SK-N-SH treated with all-trans-retinoic acid at 6 μM for 48 hours (cell line): ENCODE results near the gene ACYP1.

Experiments used
- ARNTL ChIP-seq: fragments of 450-650 bp; formaldehyde crosslinking; IDR thresholded peaks from 2 replicates; pipeline ENCODE4 v1.5.0; 2020; ENCODE audit warnings: low read depth, mild to moderate bottlenecking, moderate library complexity, borderline replicate concordance
- BACH2 ChIP-seq: fragments of 250-450 bp; sonication (Bioruptor Pico); IDR thresholded peaks from 2 replicates; pipeline ENCODE4 v1.9.0; 2021; ENCODE audit warnings: mild to moderate bottlenecking, borderline replicate concordance
- ISL1 ChIP-seq: fragments of 250-450 bp; sonication (Bioruptor Pico); IDR thresholded peaks from 2 replicates; pipeline ENCODE4 v2.1.2; 2022; ENCODE audit warnings: mild to moderate bottlenecking, moderate library complexity
- PPARA ChIP-seq: fragments of 250-450 bp; sonication (Bioruptor Pico); IDR thresholded peaks from 2 replicates; pipeline ENCODE4 v1.5.0; 2020; ENCODE audit warnings: mild to moderate bottlenecking, borderline replicate concordance
- RARB ChIP-seq: fragments of 250-450 bp; sonication (Bioruptor Pico); IDR thresholded peaks from 2 replicates; pipeline ENCODE4 v1.8.0; 2021; ENCODE audit warnings: mild to moderate bottlenecking, moderate library complexity
- TCF4 ChIP-seq: fragments of 250-450 bp; sonication (Bioruptor Pico); IDR thresholded peaks from 2 replicates; pipeline ENCODE4 v1.8.0; 2021; ENCODE audit warnings: mild to moderate bottlenecking, moderate library complexity, borderline replicate concordance
- TOX ChIP-seq: fragments of 250-450 bp; sonication (Bioruptor Pico); IDR thresholded peaks from 2 replicates; pipeline ENCODE4 v1.8.0; 2021; ENCODE audit warnings: mild to moderate bottlenecking, moderate library complexity, borderline replicate concordance
- ZFP3 ChIP-seq: fragments of 250-450 bp; sonication (Bioruptor Pico); IDR thresholded peaks from 2 replicates; pipeline ENCODE4 v1.5.0; 2020; ENCODE audit warnings: mild to moderate bottlenecking, moderate library complexity
- ZNF565 ChIP-seq: fragments of 450-650 bp; formaldehyde crosslinking; conservative IDR thresholded peaks from 2 replicates; pipeline ENCODE4 v1.5.0; 2020; ENCODE audit warnings: low read depth, mild to moderate bottlenecking, moderate library complexity
- TF ChIP-seq, protein P1 (sequence below): fragments of 250-450 bp; sonication (Bioruptor Pico); IDR thresholded peaks from 2 replicates; pipeline ENCODE4 v1.5.1; 2020; ENCODE audit warnings: low read depth, mild to moderate bottlenecking, moderate library complexity
- TF ChIP-seq, protein P2 (sequence below): fragments of 250-450 bp; sonication (Bioruptor Pico); IDR thresholded peaks from 2 replicates; pipeline ENCODE4 v1.8.0; 2020; ENCODE audit warnings: mild to moderate bottlenecking, moderate library complexity, borderline replicate concordance
- TF ChIP-seq, protein P3 (sequence below): fragments of 250-450 bp; sonication (Bioruptor Pico); IDR thresholded peaks from 2 replicates; pipeline ENCODE4 v1.5.0; 2020; ENCODE audit warnings: mild to moderate bottlenecking, moderate library complexity

DNA sequence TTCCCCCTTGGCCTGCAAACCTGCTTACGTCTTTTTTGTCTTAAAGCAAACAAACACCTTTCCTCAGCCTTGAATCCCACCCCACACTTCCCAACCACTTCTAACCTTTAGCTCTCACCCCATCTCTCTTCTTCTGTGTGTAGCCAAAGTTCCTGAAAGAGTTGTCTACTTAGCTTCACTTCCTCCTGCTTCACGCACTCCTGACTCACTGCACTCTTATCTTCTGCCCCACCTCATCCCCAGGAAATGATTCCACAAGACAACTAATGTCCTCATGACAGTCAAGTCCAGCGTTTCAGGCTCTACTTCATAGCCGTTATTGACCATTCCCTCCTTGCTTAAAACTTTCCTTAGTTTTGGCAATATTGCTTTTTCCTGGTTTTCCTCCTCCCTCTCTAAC is 38.7 kb downstream of the ACYP1 start:
- no peak for TF ChIP-seq ZNF565 (CRISPR knock-in tag)
- no peak for TF ChIP-seq PPARA
- TF ChIP-seq, protein P1, sequence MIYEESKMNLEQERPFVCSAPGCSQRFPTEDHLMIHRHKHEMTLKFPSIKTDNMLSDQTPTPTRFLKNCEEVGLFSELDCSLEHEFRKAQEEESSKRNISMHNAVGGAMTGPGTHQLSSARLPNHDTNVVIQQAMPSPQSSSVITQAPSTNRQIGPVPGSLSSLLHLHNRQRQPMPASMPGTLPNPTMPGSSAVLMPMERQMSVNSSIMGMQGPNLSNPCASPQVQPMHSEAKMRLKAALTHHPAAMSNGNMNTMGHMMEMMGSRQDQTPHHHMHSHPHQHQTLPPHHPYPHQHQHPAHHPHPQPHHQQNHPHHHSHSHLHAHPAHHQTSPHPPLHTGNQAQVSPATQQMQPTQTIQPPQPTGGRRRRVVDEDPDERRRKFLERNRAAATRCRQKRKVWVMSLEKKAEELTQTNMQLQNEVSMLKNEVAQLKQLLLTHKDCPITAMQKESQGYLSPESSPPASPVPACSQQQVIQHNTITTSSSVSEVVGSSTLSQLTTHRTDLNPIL (CRISPR knock-in tag), result no peak
- no peak for TF ChIP-seq ZFP3 (CRISPR knock-in tag)
- no peak for TF ChIP-seq ISL1 (CRISPR knock-in tag)
- no peak for TF ChIP-seq TCF4 (CRISPR knock-in tag)
- TF ChIP-seq ARNTL, result no peak
- TF ChIP-seq, protein P2, sequence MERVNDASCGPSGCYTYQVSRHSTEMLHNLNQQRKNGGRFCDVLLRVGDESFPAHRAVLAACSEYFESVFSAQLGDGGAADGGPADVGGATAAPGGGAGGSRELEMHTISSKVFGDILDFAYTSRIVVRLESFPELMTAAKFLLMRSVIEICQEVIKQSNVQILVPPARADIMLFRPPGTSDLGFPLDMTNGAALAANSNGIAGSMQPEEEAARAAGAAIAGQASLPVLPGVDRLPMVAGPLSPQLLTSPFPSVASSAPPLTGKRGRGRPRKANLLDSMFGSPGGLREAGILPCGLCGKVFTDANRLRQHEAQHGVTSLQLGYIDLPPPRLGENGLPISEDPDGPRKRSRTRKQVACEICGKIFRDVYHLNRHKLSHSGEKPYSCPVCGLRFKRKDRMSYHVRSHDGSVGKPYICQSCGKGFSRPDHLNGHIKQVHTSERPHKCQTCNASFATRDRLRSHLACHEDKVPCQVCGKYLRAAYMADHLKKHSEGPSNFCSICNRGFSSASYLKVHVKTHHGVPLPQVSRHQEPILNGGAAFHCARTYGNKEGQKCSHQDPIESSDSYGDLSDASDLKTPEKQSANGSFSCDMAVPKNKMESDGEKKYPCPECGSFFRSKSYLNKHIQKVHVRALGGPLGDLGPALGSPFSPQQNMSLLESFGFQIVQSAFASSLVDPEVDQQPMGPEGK (CRISPR knock-in tag), result no peak
- no peak for TF ChIP-seq RARB (CRISPR knock-in tag)
- no peak for TF ChIP-seq BACH2 (CRISPR knock-in tag)
- no peak for TF ChIP-seq TOX (CRISPR knock-in tag)
- TF ChIP-seq, protein P3, sequence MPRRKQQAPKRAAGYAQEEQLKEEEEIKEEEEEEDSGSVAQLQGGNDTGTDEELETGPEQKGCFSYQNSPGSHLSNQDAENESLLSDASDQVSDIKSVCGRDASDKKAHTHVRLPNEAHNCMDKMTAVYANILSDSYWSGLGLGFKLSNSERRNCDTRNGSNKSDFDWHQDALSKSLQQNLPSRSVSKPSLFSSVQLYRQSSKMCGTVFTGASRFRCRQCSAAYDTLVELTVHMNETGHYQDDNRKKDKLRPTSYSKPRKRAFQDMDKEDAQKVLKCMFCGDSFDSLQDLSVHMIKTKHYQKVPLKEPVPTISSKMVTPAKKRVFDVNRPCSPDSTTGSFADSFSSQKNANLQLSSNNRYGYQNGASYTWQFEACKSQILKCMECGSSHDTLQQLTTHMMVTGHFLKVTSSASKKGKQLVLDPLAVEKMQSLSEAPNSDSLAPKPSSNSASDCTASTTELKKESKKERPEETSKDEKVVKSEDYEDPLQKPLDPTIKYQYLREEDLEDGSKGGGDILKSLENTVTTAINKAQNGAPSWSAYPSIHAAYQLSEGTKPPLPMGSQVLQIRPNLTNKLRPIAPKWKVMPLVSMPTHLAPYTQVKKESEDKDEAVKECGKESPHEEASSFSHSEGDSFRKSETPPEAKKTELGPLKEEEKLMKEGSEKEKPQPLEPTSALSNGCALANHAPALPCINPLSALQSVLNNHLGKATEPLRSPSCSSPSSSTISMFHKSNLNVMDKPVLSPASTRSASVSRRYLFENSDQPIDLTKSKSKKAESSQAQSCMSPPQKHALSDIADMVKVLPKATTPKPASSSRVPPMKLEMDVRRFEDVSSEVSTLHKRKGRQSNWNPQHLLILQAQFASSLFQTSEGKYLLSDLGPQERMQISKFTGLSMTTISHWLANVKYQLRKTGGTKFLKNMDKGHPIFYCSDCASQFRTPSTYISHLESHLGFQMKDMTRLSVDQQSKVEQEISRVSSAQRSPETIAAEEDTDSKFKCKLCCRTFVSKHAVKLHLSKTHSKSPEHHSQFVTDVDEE (CRISPR knock-in tag), result no peak
